Stomach (tissue), 9 donors: Measurements from ENCODE around the gene MS4A6A. TPM values are rescaled to one million over a fixed set of nuclear protein-coding genes. Genes with fewer than 3 reads are reported as not detected.

Experiments
- DNase-seq, 2 donors: peaks; one replicate each; pipeline versions ENCODE4 v3.0.0 to v3.0.0-alpha.2; 2013 to 2019
- H3K27ac ChIP-seq, 5 donors: fragments of 200-600 bp in 4 of 5; sonication (generic) in 4 of 5; one replicate each; pipeline ENCODE4 v1.5.1; 2013 to 2019; ENCODE audit warnings: mild to moderate bottlenecking in 1 of 5, moderate library complexity in 1 of 5
- H3K27me3 ChIP-seq, 3 donors: fragments of 200-600 bp; sonication (generic); one replicate each; pipeline ENCODE4 v1.5.1; 2017 to 2019; ENCODE audit warnings: mixed run types in 1 of 3
- H3K36me3 ChIP-seq, 4 donors: fragments of 200-600 bp; sonication (generic); 1 replicate in 3 of 4; 2 replicates in 1 of 4; pipeline ENCODE4 v1.5.1; 2016 to 2019
- H3K4me1 ChIP-seq, 4 donors: fragments of 200-600 bp; sonication (generic); one replicate each; pipeline ENCODE4 v1.5.1; 2016 to 2019
- H3K4me3 ChIP-seq, 4 donors: fragments of 200-600 bp; sonication (generic) in 3 of 4; one replicate each; pipeline ENCODE4 v1.5.1; 2016 to 2019; ENCODE audit warnings: mild to moderate bottlenecking in 1 of 4
- H3K9me3 ChIP-seq, 4 donors: fragments of 200-600 bp; sonication (generic); one replicate each; pipeline ENCODE4 v1.5.1; 2016 to 2019
- CTCF ChIP-seq, 7 experiments: fragments of 450-650 bp in 4 of 7; fragments of 200-600 bp in 3 of 7; sonication (generic) in 3 of 7; IDR thresholded peaks; one replicate each; pipeline ENCODE4 v1.5.1; 2016 to 2019; ENCODE audit warnings: antibody characterized with exemption in 7 of 7, control low read depth in 2 of 7, mild to moderate bottlenecking in 1 of 7
- EP300 ChIP-seq: sonication (generic); formaldehyde crosslinking; IDR thresholded peaks from one replicate; pipeline ENCODE4 v1.6.1; 2017; ENCODE audit warnings: antibody characterized with exemption
- POLR2A ChIP-seq, 4 donors: fragments of 450-650 bp; IDR thresholded peaks; one replicate each; pipeline ENCODE4 v1.6.1; 2016; ENCODE audit warnings: antibody characterized with exemption in 4 of 4, control low read depth in 2 of 4, mild to moderate bottlenecking in 1 of 4, moderate library complexity in 1 of 4
- POLR2AphosphoS5 ChIP-seq, 3 donors: sonication (generic); formaldehyde crosslinking; IDR thresholded peaks; one replicate each; pipeline ENCODE4 v1.6.1; 2016; ENCODE audit warnings: antibody characterized with exemption in 3 of 3
- WGBS, 5 donors: extraction: QIAGEN DNeasy Blood & Tissue Kit in 3 of 5; methylation state at CpG; one replicate each; pipeline versions ENCODE4 v1.1.5 to v1.1.7; 2013 to 2018; 5-methylcytosine and 5-hydroxymethylcytosine counted together
- intact Hi-C: fragments of 100-400 bp; cut with DNase I; formaldehyde crosslinking; loops from one replicate; pipeline ENCODE4 v1.15.1; 2023; ENCODE audit warnings: low total_unique reads
- polyA plus RNA-seq, 3 donors: library from polyadenylated mRNA; stranded (reverse); fragments of 200-250 nt; gene quantifications; one replicate each; pipeline ENCODE4 v1.2.3, GENCODE V29; 2013
- total RNA-seq, 5 donors: library from RNA; depleted of rRNA; stranded (reverse); fragments of >200 nt; gene quantifications; one replicate each; pipeline versions ENCODE4 v1.1.0 to v1.2.3, GENCODE V29; 2014 to 2016
- donor health status: healthy with polysubstance abuse.
- donor health status: Bipolar disorder and iron deficiency.
- donor health status: healthy.

The MS4A6A gene
- total and polyA plus RNA-seq, 8 donors = 6.7 to 97.4 (median 34.9) TPM

- no peaks in the 10 kb centered on the region for H3K4me1 ChIP-seq
- DNase-seq = no peak
- H3K9me3 ChIP-seq = peaks cover 0 to 11% (median 4%) of the 10 kb centered on the region in 4 donors
- H3K4me3 ChIP-seq = no peak overlapping the region
- intact Hi-C loops = no loop called here
- H3K27me3 ChIP-seq = no peaks in the 10 kb centered on the region
- no peaks in the 10 kb centered on the region for H3K36me3 ChIP-seq
- WGBS, 5 donors = 87 to 97% (median 90%) methylated on average over 1 of the region's 1 CpG
- TF ChIP-seq CTCF (IDR thresholded peaks at IDR 0.05) = no peak
- TF ChIP-seq POLR2AphosphoS5 (IDR thresholded peaks at IDR 0.05) = no peak
- no peak for TF ChIP-seq POLR2A (IDR thresholded peaks at IDR 0.05)
- no peak for TF ChIP-seq EP300
- H3K27ac ChIP-seq = no peak overlapping the region
Measured at GRCh38 chr11:60170566-60170965, 12.3 kb downstream of the MS4A6A start.

GRCh38 chr11:60169264-60169915 lies 13.5 kb downstream of the MS4A6A start:
- DNase-seq = peak; percentile 48 to 54
- H3K27ac ChIP-seq = no peak overlapping the region

GRCh38 chr11:60168306-60168705 lies 14.6 kb downstream of the MS4A6A start:
- WGBS, 5 donors = 73 to 89% (median 82%) methylated on average over 6 of the region's 6 CpGs
- no peaks in the 10 kb centered on the region for H3K36me3 ChIP-seq
- no peaks in the 10 kb centered on the region for H3K4me1 ChIP-seq
- intact Hi-C loops = no loop called here
- no peaks in the 10 kb centered on the region for H3K27me3 ChIP-seq
- no peak overlapping the region for H3K4me3 ChIP-seq
- H3K27ac ChIP-seq = no peak overlapping the region
- no peak for DNase-seq
- peaks cover 0 to 11% (median 4%) of the 10 kb centered on the region in 4 donors for H3K9me3 ChIP-seq
- TF ChIP-seq CTCF (IDR thresholded peaks at IDR 0.05) = no peak
- TF ChIP-seq POLR2A (IDR thresholded peaks at IDR 0.05) = no peak
- no peak for TF ChIP-seq EP300
- no peak for TF ChIP-seq POLR2AphosphoS5 (IDR thresholded peaks at IDR 0.05)

More at GRCh38 chr11:60169264-60169915, 13.5 kb downstream of the MS4A6A start:
- Histone ChIP-seq H3K4me3 (no peak overlapping the region), H3K9me3 (peaks cover 0 to 11% (median 4%) of the 10 kb centered on the region in 4 donors), H3K36me3 (no peaks in the 10 kb centered on the region), H3K27me3 (no peaks in the 10 kb centered on the region), H3K4me1 (no peaks in the 10 kb centered on the region)
- WGBS, 5 donors = 68 to 88% (median 82%) methylated on average over 6 of the region's 6 CpGs
- TF ChIP-seq CTCF (IDR thresholded peaks at IDR 0.05) (no peak), POLR2A (IDR thresholded peaks at IDR 0.05) (no peak), EP300 (no peak)
- intact Hi-C loops = no loop called here

- H3K9me3 ChIP-seq = peaks cover 0 to 11% (median 4%) of the 10 kb centered on the region in 4 donors
- H3K36me3 ChIP-seq = no peaks in the 10 kb centered on the region
- no peak overlapping the region for H3K4me3 ChIP-seq
- TF ChIP-seq EP300 (no peak), POLR2AphosphoS5 (IDR thresholded peaks at IDR 0.05) (no peak), POLR2A (IDR thresholded peaks at IDR 0.05) (no peak), CTCF (IDR thresholded peaks at IDR 0.05) (no peak)
- H3K27me3 ChIP-seq = no peaks in the 10 kb centered on the region
- H3K4me1 ChIP-seq = no peaks in the 10 kb centered on the region
- DNase-seq = no peak
- intact Hi-C loops = no loop called here
- H3K27ac ChIP-seq = no peak overlapping the region
Measured at GRCh38 chr11:60165951-60166350, 16.9 kb downstream of the MS4A6A start.
